Measurements from ENCODE around the gene LMBRD2.

- TF ChIP-seq CTCF (IDR thresholded peaks at IDR 0.05) (no peak), POLR2A (IDR thresholded peaks at IDR 0.05; ENCODE audit: low read length) (no peak)
Observed at GRCh38 chr5:36193746-36194145, 42.1 kb upstream of the LMBRD2 start.
